IPS DF 4.7 (cell line): Measurements from ENCODE around the gene CABCOCO1.

Source experiments
- DNase-seq: peaks from one replicate; pipeline ENCODE4 v3.0.0-alpha.2; 2013; ENCODE audit warnings: low spot score; ENCODE audit errors: extremely low read depth

Gene CABCOCO1

DNA sequence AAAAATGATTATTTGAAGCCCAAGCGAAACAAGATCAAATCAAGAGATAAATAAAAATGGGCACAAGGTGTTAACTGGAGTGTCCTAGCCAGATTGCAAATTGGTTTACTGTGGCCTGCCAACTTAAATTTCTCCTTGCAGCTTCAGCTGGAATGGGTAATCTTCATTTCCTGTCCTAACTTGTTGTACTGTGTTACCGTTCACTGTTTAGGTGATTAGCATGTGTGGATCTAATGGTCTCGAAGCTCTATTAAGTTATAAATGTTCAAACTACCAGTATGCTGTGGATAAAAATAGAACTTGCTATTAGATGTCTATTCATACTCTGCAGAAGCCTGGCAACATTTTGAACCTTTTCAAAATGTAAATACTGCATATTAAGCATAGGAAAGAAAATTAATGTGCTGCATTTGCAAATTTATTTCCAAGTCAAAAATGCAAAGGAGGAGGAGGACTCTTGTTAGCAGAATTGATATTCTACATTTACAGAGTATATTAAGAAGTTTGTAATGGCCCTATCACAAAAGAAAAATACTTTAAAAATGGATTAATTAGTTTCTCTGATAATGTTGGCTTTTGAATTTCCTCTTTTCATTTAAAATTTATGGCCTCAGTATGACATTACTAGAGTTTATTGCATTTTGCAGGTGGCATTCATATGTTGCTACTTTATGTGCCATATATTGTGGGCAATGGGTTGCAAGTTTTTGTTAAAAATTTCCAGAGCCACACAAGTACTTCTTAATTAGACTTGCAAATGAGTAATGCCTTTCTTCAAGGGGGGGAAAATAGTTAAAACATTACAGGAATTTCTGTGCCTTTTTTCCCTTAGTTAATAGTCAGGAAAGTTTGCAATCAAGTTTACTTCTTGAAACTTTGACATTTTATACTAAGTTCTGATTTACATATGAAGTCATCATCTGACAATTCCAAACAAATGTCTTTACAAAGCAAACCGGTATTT is 92.1 kb downstream of the CABCOCO1 start:
- DNase-seq: no peak

DNA sequence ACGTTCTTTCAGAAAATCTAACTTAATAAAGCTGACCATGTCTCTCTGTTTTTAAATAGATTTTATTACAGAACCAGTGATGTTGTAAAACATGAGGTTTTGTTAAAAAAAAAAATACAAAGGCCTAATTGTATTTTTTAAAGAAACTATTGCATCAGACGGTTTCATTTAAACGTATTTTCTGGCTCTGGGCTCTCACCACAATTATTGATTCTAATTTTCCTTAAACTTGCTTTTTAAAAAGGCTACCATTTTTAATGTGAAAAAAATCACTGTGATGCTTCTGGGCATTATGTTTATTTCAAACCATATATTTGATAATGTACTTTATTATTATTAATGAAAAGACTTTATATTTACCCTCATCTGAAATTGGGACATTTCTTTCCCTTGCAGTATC is 94.3 kb downstream of the CABCOCO1 start:
- DNase-seq: no peak

DNA sequence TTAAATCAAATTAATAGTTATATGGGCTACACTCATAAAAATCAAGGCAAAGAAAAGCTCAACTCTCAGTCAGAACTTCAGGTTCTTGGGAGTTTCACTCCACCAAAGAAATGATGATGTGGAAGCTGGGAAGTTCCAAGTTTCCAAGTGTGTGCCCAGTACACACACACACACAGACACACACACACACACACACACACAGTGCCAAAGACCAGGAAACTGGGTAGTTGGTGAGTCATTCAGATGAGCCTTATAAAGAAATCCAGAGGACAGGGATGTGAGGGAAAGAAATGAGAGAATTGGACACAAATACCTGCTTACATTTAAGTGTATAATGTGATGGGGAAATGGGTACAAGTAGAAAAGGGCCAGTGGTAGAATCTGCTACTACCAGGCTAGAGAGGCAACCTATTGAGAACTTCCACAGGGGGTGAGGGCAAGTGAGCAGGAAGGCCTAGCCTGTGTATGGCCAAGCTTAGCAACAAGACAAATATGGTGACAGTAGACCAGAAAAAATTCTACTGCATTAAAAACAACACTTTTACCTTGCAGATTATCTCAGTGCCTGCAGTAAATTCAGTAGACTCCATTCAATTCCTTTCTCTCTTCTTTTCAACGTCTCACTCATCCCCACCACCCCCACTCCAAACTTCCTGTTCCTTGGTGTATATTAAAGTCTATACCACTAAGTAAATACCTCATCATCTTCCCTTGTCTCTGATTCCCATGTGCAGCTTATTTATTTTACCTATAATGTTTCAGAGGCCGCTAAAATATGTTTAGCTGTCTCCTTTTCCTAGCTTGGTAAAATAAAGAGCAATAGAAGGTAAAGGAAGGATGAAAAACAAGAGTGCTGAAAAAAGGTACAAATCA is 95.0 kb downstream of the CABCOCO1 start:
- DNase-seq: no peak

DNA sequence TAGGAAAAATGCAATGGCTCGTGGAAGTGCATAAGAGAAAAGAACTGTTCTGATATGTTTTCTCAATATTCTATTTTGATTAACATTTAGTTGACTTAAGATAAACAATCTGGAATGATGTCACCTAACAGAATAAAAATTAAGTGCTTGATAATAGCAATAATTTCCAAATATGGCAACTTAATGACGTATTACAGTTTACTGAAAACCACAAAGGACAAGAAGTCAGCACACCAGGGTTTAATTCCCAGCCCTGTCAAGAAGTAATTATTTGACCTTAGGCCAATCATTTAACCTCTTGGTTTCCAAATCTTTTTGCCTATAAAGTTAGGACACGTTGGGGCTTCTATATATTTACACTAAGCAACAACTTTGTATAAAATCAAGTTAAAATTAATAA is 95.7 kb downstream of the CABCOCO1 start:
- DNase-seq: no peak

DNA sequence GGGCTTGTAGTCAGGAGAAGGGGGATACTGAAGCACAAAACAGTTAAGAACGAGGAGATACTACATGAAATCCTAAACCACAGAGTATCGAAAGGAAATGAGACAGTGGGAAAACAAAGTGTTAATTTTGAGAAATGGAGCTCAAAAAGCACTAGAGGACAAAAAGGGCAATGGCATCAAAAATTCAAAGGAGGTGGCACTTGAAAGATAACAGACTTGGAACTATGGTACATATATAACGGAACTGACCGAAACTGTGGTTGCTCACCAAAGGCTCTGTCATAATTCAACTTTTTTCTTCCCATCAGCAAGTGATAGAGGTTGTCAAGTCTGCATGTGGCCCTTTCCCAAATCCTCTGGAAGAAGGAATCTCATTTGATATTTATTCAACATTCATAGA is 97.0 kb downstream of the CABCOCO1 start:
- no peak for DNase-seq

DNA sequence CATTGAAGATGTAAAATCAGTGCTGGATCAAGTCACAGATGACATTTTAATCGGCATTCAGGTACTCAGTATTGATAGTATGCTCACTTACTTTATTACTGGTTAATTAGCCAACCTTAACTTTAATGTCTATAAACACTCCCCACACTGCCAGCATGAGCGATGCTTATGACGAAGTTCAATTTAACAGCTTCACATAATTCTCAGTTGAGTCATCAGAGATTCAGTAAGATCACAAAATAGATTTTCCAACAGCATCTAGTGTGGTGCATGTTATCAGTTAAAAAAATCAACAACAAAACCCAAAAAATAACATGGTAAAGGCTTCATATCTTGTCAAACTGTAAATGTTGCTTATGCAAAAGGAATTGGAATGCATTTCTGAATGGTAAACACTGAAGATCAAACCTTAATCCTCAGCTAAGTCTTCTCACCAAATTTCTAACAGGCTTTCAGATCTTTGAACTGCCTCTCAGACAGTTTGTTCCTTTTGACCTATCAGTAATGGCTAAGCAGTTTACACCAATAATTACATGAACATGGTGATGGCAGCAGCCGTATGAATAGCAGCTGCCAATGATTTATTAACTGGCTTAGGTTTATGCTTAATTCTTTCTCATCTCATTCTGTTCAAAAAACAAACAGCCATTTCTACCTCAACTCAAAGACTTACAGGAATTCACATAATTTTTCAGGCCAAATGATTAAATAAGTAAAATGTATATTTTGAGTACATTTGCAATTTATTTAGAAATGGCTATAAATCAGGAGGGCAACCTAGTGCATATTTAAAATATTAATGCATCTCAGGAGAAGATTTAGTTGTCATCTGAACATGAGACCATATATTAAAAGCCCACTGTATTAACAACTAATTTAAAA is 98.5 kb downstream of the CABCOCO1 start:
- DNase-seq: no peak

DNA sequence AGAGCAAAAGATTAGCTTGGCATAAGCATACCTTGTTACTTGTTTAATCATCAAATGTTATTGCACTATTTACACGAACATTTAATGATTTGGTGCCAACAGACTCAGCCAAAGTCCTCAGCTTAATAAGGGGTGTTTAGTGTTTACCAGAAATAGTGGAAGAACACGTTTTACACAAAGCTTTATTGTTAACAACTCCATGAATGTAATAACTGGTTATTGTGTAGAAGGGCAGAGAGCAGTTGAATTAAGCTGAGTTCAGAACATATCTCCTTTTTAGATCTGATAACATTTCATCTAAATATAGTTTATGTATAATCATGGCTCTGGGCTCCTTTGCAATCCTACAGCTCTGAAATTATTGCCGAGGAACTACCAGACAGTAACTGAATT is 99.1 kb downstream of the CABCOCO1 start:
- no peak for DNase-seq

DNA sequence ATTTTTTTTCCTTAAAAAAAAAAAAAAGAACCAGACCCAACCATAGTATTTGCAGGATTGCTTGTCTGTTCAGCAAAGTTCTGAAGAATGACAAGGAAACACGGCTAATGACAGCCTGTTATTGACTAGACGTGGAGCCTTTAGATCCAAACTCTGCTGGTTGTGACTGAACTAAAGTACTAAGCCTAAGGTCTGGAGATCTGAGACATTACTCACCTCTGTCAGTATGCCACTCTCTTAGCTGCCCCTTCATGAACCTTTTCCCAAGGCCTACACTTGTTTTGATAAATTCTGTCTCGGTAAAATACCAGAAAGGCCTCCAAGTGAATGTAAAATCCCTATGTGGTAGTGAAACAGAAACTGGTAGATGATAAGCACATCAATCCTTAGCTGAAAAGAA is 101.0 kb downstream of the CABCOCO1 start:
- DNase-seq: no peak

DNA sequence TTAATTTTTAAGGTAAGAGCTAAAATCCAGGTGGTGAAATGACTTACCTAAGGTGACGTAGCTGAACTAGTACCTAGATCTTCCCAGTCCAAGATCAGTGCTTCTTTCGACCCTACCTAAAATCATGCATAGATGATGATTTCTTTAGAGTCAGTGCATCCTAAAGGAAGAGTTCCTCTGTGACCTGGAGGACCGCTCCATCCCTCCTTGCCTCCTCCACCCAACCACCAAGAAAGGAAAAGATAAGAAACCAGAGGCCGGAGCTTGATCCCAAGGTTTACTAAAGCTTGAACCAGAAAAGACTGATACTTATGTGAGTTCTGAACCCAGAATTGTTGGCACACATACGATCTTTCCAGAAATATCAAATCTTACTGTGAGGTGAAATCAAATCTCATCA is 101.8 kb downstream of the CABCOCO1 start:
- DNase-seq: no peak

DNA sequence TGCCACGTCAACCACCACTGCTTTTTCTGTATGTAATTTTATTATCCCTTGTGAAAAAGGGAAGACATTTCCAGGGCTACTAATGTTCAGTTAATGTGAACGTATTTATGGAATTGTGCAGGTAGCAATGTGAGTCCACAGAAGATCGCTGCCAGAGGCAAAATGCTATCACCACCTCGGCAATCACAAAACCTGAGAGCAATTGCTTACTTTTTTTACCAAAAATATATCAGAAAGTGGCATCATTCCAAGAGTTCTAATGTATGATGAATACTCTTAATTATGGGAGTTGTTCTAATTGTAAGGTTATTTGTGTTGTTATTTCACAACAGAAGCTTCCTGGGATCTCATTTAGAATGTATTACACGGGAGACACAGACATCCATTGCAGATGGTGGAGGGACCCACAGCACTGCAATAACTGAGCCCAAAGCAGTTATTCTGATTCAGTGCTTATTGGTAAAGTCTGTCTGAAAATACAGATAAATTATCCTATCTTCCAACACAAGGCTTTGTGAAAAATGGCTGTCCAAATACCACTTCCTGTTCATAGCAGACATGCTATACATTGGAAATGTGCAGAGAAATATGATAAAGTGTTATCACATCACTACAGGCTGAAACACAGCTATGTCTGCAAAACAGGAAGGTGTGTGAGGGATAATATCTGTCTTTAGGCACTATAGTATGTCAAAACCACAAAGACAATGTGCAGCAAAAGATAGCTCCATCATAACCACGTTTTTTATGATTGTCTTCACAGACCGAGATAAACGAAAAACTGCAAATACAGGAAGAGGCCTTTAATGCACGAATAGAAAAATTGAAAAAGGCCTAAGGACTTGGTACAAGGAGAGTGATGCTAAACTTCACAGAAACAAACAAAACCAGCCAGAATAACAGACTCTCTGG is 102.7 kb downstream of the CABCOCO1 start:
- no peak for DNase-seq

DNA sequence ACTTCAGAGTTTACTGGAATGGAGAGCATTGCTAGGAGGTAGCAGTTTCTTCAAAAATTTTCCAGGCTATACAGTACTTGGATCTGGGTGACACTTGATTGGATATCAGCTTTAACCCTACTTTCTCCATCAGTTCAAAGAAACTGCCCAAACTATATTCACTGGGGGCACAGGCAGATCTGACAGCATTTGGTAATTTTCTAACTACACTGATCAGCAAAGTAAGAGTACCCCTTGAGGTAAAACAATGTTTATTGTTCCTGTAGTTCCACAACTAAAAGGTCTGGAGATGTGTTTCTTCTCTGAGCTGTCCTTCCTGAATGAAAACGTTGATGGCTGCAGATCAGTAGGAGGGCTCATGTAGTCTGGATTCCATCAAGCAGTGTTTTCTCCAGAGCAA is 104.2 kb downstream of the CABCOCO1 start:
- no peak for DNase-seq

DNA sequence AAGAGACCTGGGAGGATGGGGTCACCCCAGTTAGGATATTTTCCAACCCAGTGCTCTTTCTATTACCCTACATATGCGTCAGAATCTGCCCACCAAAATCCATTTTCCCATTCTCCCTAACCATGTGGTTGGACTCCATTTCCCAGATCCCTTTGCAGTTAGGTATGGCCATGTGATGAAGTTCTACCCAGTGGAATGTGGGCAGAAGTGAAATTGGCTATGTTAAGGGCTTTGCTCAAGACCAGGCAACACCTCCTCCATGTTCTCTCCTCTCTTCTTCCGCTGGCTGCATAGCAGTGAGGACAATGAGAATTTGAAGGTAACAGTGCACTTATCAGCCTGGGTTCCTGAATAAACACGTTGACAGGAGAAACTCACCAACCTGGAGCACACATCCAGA is 111.3 kb downstream of the CABCOCO1 start:
- no peak for DNase-seq

DNA sequence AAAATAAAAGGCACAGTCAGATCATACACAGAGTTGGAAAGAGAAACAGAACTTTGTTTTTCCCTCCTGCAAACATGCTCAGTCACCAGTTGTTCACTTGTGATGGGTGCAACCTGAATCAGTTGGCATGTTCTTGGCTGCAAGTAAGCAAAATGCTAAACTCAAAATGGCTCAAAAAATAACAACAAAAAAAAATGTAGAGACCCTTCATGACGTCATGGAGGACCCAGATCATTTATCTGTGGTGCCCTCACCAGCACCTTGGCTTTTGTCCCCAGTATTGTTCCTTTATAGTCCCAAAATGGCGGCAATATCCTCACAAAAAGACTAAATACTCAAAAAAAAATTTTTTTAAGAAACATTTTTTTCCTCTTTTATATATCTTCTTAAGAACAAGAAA is 112.4 kb downstream of the CABCOCO1 start:
- DNase-seq: no peak

DNA sequence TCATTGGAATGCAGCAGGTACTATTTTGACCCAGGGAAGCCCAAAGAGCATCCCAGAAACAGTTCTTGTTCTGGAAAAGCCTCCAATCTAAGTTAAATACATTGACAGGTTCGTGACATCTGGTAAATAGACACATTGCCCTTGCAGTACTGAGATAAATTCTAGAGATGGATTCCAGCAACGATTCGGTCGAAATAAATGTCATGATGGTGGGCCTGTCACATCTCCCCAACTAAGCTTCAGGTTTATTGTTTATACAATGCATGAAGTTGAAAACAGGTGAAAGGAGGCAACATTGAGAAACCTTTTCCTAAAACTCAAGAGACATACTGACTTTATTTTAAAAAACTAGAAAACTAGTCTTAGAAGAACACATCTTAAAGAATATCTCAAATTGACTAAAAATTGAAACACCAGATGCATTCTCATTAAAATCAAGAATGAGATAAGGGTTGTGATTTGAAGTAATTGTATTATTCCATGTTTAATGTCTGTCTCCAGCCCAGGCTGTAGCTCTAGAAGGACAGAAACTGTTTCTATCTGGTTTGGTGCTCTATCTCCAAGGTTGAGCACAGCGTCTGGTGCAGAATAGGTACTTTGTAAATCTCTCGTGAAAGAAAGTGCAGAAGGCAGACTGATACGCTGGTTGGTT is 114.0 kb downstream of the CABCOCO1 start:
- DNase-seq: no peak

DNA sequence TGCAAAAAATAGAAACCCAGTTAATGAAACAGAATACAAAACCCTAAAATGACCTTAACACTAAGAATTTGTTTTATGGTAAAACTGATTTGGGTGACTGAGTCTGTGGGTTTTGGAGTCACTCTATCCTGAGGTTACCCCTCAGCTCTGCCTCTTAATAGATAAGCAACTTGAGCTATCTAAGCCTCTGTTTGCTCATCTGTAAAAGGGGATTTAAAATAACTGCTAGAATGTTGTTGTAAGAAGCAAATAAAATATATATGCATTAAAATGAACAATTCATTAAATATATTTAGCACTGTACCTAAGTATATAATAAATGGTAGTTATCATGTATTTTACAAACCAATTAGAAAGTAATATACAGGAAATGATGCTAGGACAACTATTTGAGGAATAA is 115.4 kb downstream of the CABCOCO1 start:
- no peak for DNase-seq

DNA sequence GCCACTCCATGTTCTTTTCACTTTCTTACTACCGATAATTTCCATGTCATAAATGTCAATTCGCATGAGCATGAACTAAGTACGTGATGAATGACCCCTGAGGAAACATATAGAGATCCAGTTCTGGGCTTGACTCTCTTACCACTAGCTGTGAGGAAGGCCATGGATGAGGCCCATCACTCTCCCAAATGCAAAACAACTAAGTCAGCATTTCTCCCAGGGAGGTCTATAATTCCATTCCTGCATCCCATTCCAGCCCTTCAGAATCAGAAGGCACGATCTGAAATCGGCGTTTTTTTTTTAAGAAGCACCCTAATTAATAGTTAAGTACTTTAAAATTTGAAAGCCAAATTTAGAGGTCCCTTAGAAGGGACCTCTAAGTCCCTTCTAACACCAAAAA is 116.5 kb downstream of the CABCOCO1 start:
- DNase-seq: no peak

DNA sequence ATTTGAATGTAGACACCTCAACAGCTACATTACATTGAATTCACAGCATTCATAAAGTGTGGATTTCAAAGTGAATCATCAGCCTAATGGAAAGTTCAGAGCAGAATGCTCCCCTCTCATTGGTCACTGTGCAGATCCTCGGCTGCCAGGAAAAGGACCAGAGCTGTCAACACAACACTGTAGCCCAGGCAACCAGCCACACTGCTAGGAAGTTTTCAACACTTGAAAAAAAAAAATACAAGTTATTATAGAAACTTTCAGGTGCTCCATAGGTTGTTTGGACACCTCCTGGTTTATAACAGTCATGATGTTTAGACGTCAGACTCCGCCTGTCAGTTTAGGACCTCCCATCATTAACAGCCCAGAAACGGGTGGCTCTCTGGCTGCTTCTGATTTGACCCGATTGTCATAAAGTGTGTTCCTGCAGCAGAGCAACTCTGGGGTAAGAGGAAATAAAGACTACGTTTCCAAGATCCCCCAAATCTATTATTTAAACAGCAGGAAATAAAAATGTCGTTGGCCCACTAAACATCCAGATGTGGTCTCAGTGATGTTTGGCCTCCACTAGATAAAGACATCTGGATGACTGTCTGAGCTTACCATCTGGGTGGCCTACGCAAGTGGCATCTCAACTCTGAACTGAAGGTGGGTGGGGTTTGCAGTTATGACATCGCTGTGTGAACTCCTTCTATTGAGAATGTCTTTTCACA is 117.4 kb downstream of the CABCOCO1 start:
- DNase-seq: no peak

DNA sequence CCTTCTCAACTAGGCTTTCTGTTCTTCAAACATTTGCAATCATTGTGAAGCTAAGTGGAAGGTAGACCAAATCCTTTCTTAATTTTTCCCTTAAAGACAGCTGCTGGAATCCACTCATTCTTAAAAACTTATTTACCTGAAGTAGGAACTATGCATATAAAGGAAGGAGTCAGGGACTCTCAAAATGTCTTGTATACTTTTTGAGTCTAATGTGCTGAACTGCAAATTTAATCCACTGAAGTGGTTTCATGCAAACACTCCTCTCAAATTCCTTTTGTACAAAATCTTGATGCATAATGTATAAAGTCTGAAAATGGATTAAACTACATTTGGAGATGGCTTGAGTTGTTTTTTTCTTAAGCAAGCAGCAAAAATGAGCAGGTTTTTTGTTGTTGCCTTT is 118.0 kb downstream of the CABCOCO1 start:
- no peak for DNase-seq

DNA sequence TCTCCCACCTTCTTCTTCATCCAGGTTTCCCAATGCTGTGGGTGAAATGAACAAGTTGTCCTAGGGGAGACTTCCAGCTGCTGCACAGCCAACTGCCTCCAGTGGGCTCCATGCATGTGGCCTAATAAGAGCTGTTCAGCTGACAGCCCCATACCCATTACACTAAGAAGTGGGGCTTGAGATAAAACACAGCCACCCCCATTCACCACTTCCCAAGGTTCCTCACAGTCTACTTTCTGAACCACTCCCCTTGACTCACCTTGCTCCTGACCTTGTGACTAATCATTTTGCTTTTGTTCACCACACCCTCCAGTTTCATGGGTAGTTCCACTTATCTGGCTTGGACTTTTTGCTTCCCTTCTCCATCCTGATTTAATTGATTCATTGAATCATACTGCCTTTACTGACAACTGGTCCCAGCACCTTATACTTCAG is 119.3 kb downstream of the CABCOCO1 start:
- no peak for DNase-seq
